Spleen (tissue), 7 donors: Measurements from ENCODE around the gene TTLL3.

Experiments
- CTCF ChIP-seq, 11 experiments: fragments of 200-600 bp in 7 of 11; fragments of 450-650 bp in 4 of 11; sonication (generic) in 4 of 11; IDR thresholded peaks in 8 of 11; conservative IDR thresholded peaks in 3 of 11; 1 replicate in 7 of 11; 2 replicates in 4 of 11; pipeline versions ENCODE4 v1.4.0 to v1.8.0; 2016 to 2021; ENCODE audit warnings: antibody characterized with exemption in 11 of 11, inconsistent platforms in 4 of 11, mild to moderate bottlenecking in 1 of 11
- POLR2A ChIP-seq, 3 donors: fragments of 450-650 bp; IDR thresholded peaks; one replicate each; pipeline ENCODE4 v1.5.1; 2017; ENCODE audit warnings: antibody characterized with exemption in 3 of 3, mild to moderate bottlenecking in 1 of 3
- donor health status: DM: no; HTN: no; CAD: no; lungs with moderate emphysema.
- donor health status: DM: no; HTN: no; CAD: no.
- donor health status: DM: no; HTN: no; CAD: no.

- TF ChIP-seq POLR2A (IDR thresholded peaks at IDR 0.05) (no peak), CTCF (IDR thresholded peaks at IDR 0.05 in 8 of 11, conservative IDR thresholded peaks at IDR 0.05 in 3 of 11) (no peak)
These were observed 27.9 kb downstream of the TTLL3 start for GRCh38 chr3:9837701-9838582.
